Measurements from ENCODE around the gene MAD2L1. TPM values are rescaled to one million over a fixed set of nuclear protein-coding genes. Genes with fewer than 3 reads are reported as not detected.

Gene MAD2L1
- total and polyA plus RNA-seq, 2 of the 13 experiments (the other 11 are each of a cell fraction or from before 2014, with no cell fraction given) = 40.6 to 109 TPM

GRCh38 chr4:120007191-120007871, 59.3 kb downstream of the MAD2L1 start:
- no peak for ATAC-seq
- WGBS (ENCODE audit: low lambda C conversion rate) = 0% methylated on average over 5 of the region's 5 CpGs
- FAIRE-seq = no peak
- CTCF ChIA-PET (ENCODE audit: low intra/inter-chr PET ratio, low total read pairs) = no interaction called here
- no peaks in the 10 kb centered on the region for H3K36me3 ChIP-seq (replicated peaks in 1 of 2; ENCODE audit: control insufficient read depth in 1 of 2, insufficient read depth in 2 of 2, low read length in 2 of 2)
- H3K79me2 ChIP-seq (ENCODE audit: insufficient read depth, low read length) = no peaks in the 10 kb centered on the region
- DNase-seq (ENCODE audit: low spot score) = no peak
- in situ Hi-C loops (cut with HindIII; ENCODE audit: extremely low pct_ligation_motif_present, low pct_unique_long_range_greater_than_20kb) (no loop called here), intact Hi-C loops (cut with micrococcal nuclease; ENCODE audit: unreplicated experiment) (no loop called here)
- no peak overlapping the region for H3K9ac ChIP-seq (ENCODE audit: insufficient read depth, low read depth, low read length)
- no peaks in the 10 kb centered on the region for H4K20me1 ChIP-seq (ENCODE audit: insufficient read depth, low read length)
- H3K4me3 ChIP-seq (replicated peaks in 1 of 3; ENCODE audit: insufficient read depth in 1 of 3, low read depth in 2 of 3, low read length in 3 of 3) = no peak overlapping the region
- H3K27ac ChIP-seq (ENCODE audit: extremely low read length, insufficient read depth, low read length) = no peak overlapping the region
- TF ChIP-seq ATF7 (IDR thresholded peaks at IDR 0.05) (peak; percentile 30; the same call in 1 of the 2 replicates), ATF7 (CRISPR knock-in tag; IDR thresholded peaks at IDR 0.05) (no peak), BORCS8-MEF2B (CRISPR knock-in tag; IDR thresholded peaks at IDR 0.05) (no peak), ZNF337 (CRISPR knock-in tag; IDR thresholded peaks at IDR 0.05; ENCODE audit: borderline replicate concordance, low read depth) (no peak), CREB1 (IDR thresholded peaks at IDR 0.05) (peak; percentile 83), CREB1 (CRISPR knock-in tag; IDR thresholded peaks at IDR 0.05) (no peak), MYNN (CRISPR knock-in tag; IDR thresholded peaks at IDR 0.05; ENCODE audit: low read depth) (no peak)
- no peaks in the 10 kb centered on the region for H3K4me1 ChIP-seq (ENCODE audit: insufficient read depth, low read length)
- POLR2A ChIA-PET = no interaction called here
- H3K9me3 ChIP-seq (ENCODE audit: low read length) = no peaks in the 10 kb centered on the region
- no TSS peak for BruUV-seq (replicated peaks)
- no peaks in the 10 kb centered on the region for H3K27me3 ChIP-seq (ENCODE audit: control insufficient read depth in 1 of 2, insufficient read depth in 2 of 2, low read length in 2 of 2)
- no peak overlapping the region for H2AFZ ChIP-seq (ENCODE audit: low read length)
- H3K4me2 ChIP-seq (ENCODE audit: low read depth, low read length) = no peak overlapping the region
